ENCODE data around the gene CDX1. TPM values are rescaled to one million over a fixed set of nuclear protein-coding genes. Genes with fewer than 3 reads are reported as not detected.

The CDX1 gene
- total RNA-seq, 1 donor from 2014 or later: not detected

DNA sequence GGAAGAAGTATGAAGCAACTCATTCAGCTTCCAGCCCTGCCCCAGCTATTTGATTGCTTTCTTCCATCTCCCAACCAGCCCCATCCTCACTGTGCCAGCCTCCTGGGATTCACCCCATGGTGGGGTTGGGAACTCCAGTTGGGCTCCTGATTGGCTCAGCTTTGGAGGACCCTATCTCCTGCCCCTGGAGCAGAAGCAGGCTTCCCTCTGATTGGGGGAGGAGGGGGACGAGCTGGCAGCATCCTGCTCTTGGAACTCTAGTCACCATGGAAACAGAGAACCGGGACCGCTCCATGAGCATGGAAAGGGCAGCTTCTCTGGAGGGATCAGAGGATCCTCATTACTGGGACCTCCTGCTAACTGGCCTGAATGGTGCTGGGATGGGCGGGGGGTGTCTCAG, 25.9 kb downstream of the CDX1 start:
- no peak for DNase-seq
- Histone ChIP-seq H3K9me3 (replicated peaks) (no peaks in the 10 kb centered on the region), H3K4me3 (no peak overlapping the region), H3K27ac (replicated peaks) (no peak overlapping the region), H3K36me3 (no peaks in the 10 kb centered on the region), H3K4me1 (peaks cover 7% of the 10 kb centered on the region), H3K27me3 (ENCODE audit: low read depth) (peaks cover 49% of the 10 kb centered on the region)
- TF ChIP-seq, protein P1, sequence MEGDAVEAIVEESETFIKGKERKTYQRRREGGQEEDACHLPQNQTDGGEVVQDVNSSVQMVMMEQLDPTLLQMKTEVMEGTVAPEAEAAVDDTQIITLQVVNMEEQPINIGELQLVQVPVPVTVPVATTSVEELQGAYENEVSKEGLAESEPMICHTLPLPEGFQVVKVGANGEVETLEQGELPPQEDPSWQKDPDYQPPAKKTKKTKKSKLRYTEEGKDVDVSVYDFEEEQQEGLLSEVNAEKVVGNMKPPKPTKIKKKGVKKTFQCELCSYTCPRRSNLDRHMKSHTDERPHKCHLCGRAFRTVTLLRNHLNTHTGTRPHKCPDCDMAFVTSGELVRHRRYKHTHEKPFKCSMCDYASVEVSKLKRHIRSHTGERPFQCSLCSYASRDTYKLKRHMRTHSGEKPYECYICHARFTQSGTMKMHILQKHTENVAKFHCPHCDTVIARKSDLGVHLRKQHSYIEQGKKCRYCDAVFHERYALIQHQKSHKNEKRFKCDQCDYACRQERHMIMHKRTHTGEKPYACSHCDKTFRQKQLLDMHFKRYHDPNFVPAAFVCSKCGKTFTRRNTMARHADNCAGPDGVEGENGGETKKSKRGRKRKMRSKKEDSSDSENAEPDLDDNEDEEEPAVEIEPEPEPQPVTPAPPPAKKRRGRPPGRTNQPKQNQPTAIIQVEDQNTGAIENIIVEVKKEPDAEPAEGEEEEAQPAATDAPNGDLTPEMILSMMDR (IDR thresholded peaks at IDR 0.05; ENCODE audit: borderline replicate concordance): no peak
- intact Hi-C loops (cut with micrococcal nuclease): no loop called here

GRCh38 chr5:150195736-150196485, 29.3 kb downstream of the CDX1 start:
- intact Hi-C loops (cut with micrococcal nuclease): no loop called here
- DNase-seq: no peak
- no peaks in the 10 kb centered on the region for H3K36me3 ChIP-seq
- H3K4me1 ChIP-seq: no peaks in the 10 kb centered on the region
- no peak overlapping the region for H3K27ac ChIP-seq (replicated peaks)
- H3K4me3 ChIP-seq: no peak overlapping the region
- H3K27me3 ChIP-seq (ENCODE audit: low read depth): peaks cover 20% of the 10 kb centered on the region
- H3K9me3 ChIP-seq (replicated peaks): no peaks in the 10 kb centered on the region
- TF ChIP-seq, protein P1 (IDR thresholded peaks at IDR 0.05; ENCODE audit: borderline replicate concordance): no peak

GRCh38 chr5:150196514-150196913, 29.9 kb downstream of the CDX1 start:
- H3K27me3 ChIP-seq (ENCODE audit: low read depth): peaks cover 17% of the 10 kb centered on the region
- no peak overlapping the region for H3K4me3 ChIP-seq
- no peaks in the 10 kb centered on the region for H3K9me3 ChIP-seq (replicated peaks)
- H3K4me1 ChIP-seq: no peaks in the 10 kb centered on the region
- H3K27ac ChIP-seq (replicated peaks): no peak overlapping the region
- DNase-seq: no peak
- intact Hi-C loops (cut with micrococcal nuclease): no loop called here
- H3K36me3 ChIP-seq: no peaks in the 10 kb centered on the region
- TF ChIP-seq, protein P1 (IDR thresholded peaks at IDR 0.05; ENCODE audit: borderline replicate concordance): no peak

GRCh38 chr5:150196986-150197385, 30.4 kb downstream of the CDX1 start:
- H3K9me3 ChIP-seq (replicated peaks): no peaks in the 10 kb centered on the region
- H3K36me3 ChIP-seq: no peaks in the 10 kb centered on the region
- H3K4me3 ChIP-seq: no peak overlapping the region
- no peak for DNase-seq
- TF ChIP-seq, protein P1 (IDR thresholded peaks at IDR 0.05; ENCODE audit: borderline replicate concordance): no peak
- intact Hi-C loops (cut with micrococcal nuclease): no loop called here
- no peak overlapping the region for H3K27ac ChIP-seq (replicated peaks)
- no peaks in the 10 kb centered on the region for H3K4me1 ChIP-seq
- peaks cover 14% of the 10 kb centered on the region for H3K27me3 ChIP-seq (ENCODE audit: low read depth)

- H3K36me3 ChIP-seq: no peaks in the 10 kb centered on the region
- no peaks in the 10 kb centered on the region for H3K4me1 ChIP-seq
- TF ChIP-seq, protein P1 (IDR thresholded peaks at IDR 0.05; ENCODE audit: borderline replicate concordance): no peak
- peaks cover 11% of the 10 kb centered on the region for H3K27me3 ChIP-seq (ENCODE audit: low read depth)
- no peaks in the 10 kb centered on the region for H3K9me3 ChIP-seq (replicated peaks)
- intact Hi-C loops (cut with micrococcal nuclease): no loop called here
- no peak overlapping the region for H3K4me3 ChIP-seq
- no peak for DNase-seq
- H3K27ac ChIP-seq (replicated peaks): no peak overlapping the region
Observed at GRCh38 chr5:150197476-150197875, 30.9 kb downstream of the CDX1 start.
